DND-41 (cell line): ENCODE data around the gene SDCCAG8.

Experiments used
- ATAC-seq: fragments of 200-7000 bp; cut with Tn5 transposase; 3 replicates; pipeline ENCODE4 v1.9.1; 2021; ENCODE audit warnings: low read depth; ENCODE audit not compliant: insufficient read depth
- DNase-seq: peaks from one replicate; pipeline ENCODE4 v3.0.0-alpha.2; 2020
- H2AFZ ChIP-seq: 2 replicates; pipeline ENCODE4 v1.6.0; 2012; ENCODE audit warnings: low read depth, low read length
- H3K27ac ChIP-seq: 2 replicates; pipeline ENCODE4 v1.5.1; 2012; ENCODE audit warnings: low read length, inconsistent platforms
- H3K27me3 ChIP-seq: fragments of 200-600 bp; sonication (generic); 2 replicates; pipeline ENCODE4 v1.6.0; 2012; ENCODE audit warnings: low read length, mild to moderate bottlenecking, inconsistent platforms; ENCODE audit not compliant: insufficient read depth, poor library complexity
- H3K36me3 ChIP-seq: 2 replicates; pipeline ENCODE4 v1.5.1; 2012; ENCODE audit warnings: low read length, inconsistent platforms; ENCODE audit not compliant: insufficient read depth
- H3K4me1 ChIP-seq: 2 replicates; pipeline ENCODE4 v1.5.1; 2012; ENCODE audit warnings: mild to moderate bottlenecking, low read length; ENCODE audit not compliant: insufficient read depth
- H3K4me2 ChIP-seq: 2 replicates; pipeline ENCODE4 v1.6.0; 2012; ENCODE audit warnings: mild to moderate bottlenecking, moderate library complexity, low read length, inconsistent platforms; ENCODE audit not compliant: insufficient read depth
- H3K4me3 ChIP-seq, 2 experiments: fragments of 200-600 bp in 1 of 2; shearing (Covaris generic) in 1 of 2; 2 replicates each; pipeline ENCODE4 v1.5.1; 2012 to 2016; ENCODE audit warnings: inconsistent platforms in 2 of 2, low read length in 2 of 2, mild to moderate bottlenecking in 2 of 2, low read depth in 1 of 2, moderate library complexity in 1 of 2
- H3K79me2 ChIP-seq: 2 replicates; pipeline ENCODE4 v1.6.0; 2012; ENCODE audit warnings: low read length, inconsistent platforms; ENCODE audit not compliant: insufficient read depth
- H3K9ac ChIP-seq: 2 replicates; pipeline ENCODE4 v1.6.0; 2012; ENCODE audit warnings: low read depth, mild to moderate bottlenecking, inconsistent platforms, low read length, moderate library complexity
- H3K9me3 ChIP-seq: 2 replicates; pipeline ENCODE4 v1.5.1; 2012; ENCODE audit warnings: low read length, moderate library complexity, mild to moderate bottlenecking, inconsistent platforms; ENCODE audit not compliant: insufficient read depth, severe bottlenecking
- H4K20me1 ChIP-seq: 2 replicates; pipeline ENCODE4 v1.6.0; 2012; ENCODE audit warnings: low read length; ENCODE audit not compliant: insufficient read depth
- CTCF ChIP-seq: IDR thresholded peaks from 2 replicates; pipeline ENCODE4 v1.5.1; 2012; ENCODE audit warnings: borderline replicate concordance, low read length, moderate library complexity, mild to moderate bottlenecking; ENCODE audit not compliant: poor library complexity, severe bottlenecking; ENCODE audit errors: extremely low read depth
- EZH2 ChIP-seq: IDR thresholded peaks from 3 replicates; pipeline ENCODE4 v1.6.1; 2012; ENCODE audit warnings: borderline replicate concordance, low read depth, mild to moderate bottlenecking, moderate library complexity, low read length, inconsistent platforms; ENCODE audit not compliant: severe bottlenecking

SDCCAG8 gene

GRCh38 chr1:243363832-243364231, 108.0 kb downstream of the SDCCAG8 start:
- no peak overlapping the region for H2AFZ ChIP-seq
- no peak overlapping the region for H3K27ac ChIP-seq
- no peak overlapping the region for H3K4me3 ChIP-seq
- no peak overlapping the region for H3K4me2 ChIP-seq
- no peaks in the 10 kb centered on the region for H4K20me1 ChIP-seq
- no peaks in the 10 kb centered on the region; the same call in 1 of the 2 replicates for H3K36me3 ChIP-seq
- no peak for TF ChIP-seq EZH2
- TF ChIP-seq CTCF, result no peak
- H3K9ac ChIP-seq, result no peak overlapping the region
- H3K27me3 ChIP-seq, result no peaks in the 10 kb centered on the region
- H3K79me2 ChIP-seq, result no peaks in the 10 kb centered on the region
- H3K9me3 ChIP-seq, result no peaks in the 10 kb centered on the region
- ATAC-seq, result no peak
- H3K4me1 ChIP-seq, result no peaks in the 10 kb centered on the region
- DNase-seq, result no peak

- H3K79me2 ChIP-seq, result no peaks in the 10 kb centered on the region
Observed at GRCh38 chr1:243364330-243364729, 108.5 kb downstream of the SDCCAG8 start.

GRCh38 chr1:243364866-243365265, 109.0 kb downstream of the SDCCAG8 start:
- no peak for DNase-seq

More at GRCh38 chr1:243364330-243364729, 108.5 kb downstream of the SDCCAG8 start:
- Histone ChIP-seq H3K27me3 (no peaks in the 10 kb centered on the region), H3K4me1 (no peaks in the 10 kb centered on the region), H3K4me3 (no peak overlapping the region), H2AFZ (no peak overlapping the region), H3K4me2 (no peak overlapping the region), H3K9ac (no peak overlapping the region), H3K27ac (no peak overlapping the region), H3K9me3 (no peaks in the 10 kb centered on the region), H4K20me1 (no peaks in the 10 kb centered on the region), H3K36me3 (no peaks in the 10 kb centered on the region; the same call in 1 of the 2 replicates)
- no peak for TF ChIP-seq EZH2
- no peak for TF ChIP-seq CTCF
- ATAC-seq, result no peak
- no peak for DNase-seq

More at GRCh38 chr1:243364866-243365265, 109.0 kb downstream of the SDCCAG8 start:
- no peak overlapping the region for H3K27ac ChIP-seq
- ATAC-seq, result no peak
- no peaks in the 10 kb centered on the region for H4K20me1 ChIP-seq
- TF ChIP-seq EZH2 (no peak), CTCF (no peak)
- no peak overlapping the region for H2AFZ ChIP-seq
- no peaks in the 10 kb centered on the region for H3K79me2 ChIP-seq
- no peaks in the 10 kb centered on the region; the same call in 1 of the 2 replicates for H3K36me3 ChIP-seq
- no peak overlapping the region for H3K4me3 ChIP-seq
- H3K4me1 ChIP-seq, result no peaks in the 10 kb centered on the region
- no peaks in the 10 kb centered on the region for H3K9me3 ChIP-seq
- no peak overlapping the region for H3K4me2 ChIP-seq
- no peak overlapping the region for H3K9ac ChIP-seq
- H3K27me3 ChIP-seq, result no peaks in the 10 kb centered on the region
